ENCODE data around the gene CD46. TPM values are rescaled to one million over a fixed set of nuclear protein-coding genes. Genes with fewer than 3 reads are reported as not detected.

CD46 gene
- total and polyA plus RNA-seq, 9 donors = 78.8 to 165 (median 121) TPM

DNA sequence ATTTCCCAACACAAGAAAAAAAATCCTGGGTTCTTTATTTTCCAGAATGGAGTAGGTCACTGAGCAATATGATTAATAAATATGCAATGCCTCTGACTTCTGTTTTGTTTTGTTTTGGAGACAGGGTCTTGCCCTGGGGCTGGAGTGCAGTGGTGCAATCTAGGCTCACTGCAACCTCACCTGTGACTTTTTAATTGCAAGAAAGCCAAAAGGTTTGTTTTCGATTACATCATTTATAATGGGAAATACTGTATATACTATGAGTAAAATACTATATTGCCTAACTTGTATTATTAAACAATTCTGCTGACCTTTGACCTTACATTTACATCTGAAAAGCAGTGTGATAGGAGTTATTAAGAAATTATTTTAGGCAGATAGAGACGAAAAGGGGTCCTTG is 11.6 kb upstream of the CD46 start:
- Histone ChIP-seq H3K36me3 (no peaks in the 10 kb centered on the region), H3K27me3 (no peaks in the 10 kb centered on the region), H3K4me3 (no peak overlapping the region), H3K9me3 (no peaks in the 10 kb centered on the region), H3K27ac (no peak overlapping the region), H3K4me1 (ENCODE audit: insufficient read depth) (no peaks in the 10 kb centered on the region)
- no peak for TF ChIP-seq POLR2A (IDR thresholded peaks at IDR 0.05)
- no peak for TF ChIP-seq EP300 (IDR thresholded peaks at IDR 0.05)
- TF ChIP-seq, protein P1, sequence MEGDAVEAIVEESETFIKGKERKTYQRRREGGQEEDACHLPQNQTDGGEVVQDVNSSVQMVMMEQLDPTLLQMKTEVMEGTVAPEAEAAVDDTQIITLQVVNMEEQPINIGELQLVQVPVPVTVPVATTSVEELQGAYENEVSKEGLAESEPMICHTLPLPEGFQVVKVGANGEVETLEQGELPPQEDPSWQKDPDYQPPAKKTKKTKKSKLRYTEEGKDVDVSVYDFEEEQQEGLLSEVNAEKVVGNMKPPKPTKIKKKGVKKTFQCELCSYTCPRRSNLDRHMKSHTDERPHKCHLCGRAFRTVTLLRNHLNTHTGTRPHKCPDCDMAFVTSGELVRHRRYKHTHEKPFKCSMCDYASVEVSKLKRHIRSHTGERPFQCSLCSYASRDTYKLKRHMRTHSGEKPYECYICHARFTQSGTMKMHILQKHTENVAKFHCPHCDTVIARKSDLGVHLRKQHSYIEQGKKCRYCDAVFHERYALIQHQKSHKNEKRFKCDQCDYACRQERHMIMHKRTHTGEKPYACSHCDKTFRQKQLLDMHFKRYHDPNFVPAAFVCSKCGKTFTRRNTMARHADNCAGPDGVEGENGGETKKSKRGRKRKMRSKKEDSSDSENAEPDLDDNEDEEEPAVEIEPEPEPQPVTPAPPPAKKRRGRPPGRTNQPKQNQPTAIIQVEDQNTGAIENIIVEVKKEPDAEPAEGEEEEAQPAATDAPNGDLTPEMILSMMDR (IDR thresholded peaks at IDR 0.05) = no peak
- intact Hi-C loops (cut with DNase I) = no loop called here
- DNase-seq = no peak
- 73 to 80% (median 76%) methylated on average over 2 of the region's 2 CpGs for WGBS, 3 donors

DNA sequence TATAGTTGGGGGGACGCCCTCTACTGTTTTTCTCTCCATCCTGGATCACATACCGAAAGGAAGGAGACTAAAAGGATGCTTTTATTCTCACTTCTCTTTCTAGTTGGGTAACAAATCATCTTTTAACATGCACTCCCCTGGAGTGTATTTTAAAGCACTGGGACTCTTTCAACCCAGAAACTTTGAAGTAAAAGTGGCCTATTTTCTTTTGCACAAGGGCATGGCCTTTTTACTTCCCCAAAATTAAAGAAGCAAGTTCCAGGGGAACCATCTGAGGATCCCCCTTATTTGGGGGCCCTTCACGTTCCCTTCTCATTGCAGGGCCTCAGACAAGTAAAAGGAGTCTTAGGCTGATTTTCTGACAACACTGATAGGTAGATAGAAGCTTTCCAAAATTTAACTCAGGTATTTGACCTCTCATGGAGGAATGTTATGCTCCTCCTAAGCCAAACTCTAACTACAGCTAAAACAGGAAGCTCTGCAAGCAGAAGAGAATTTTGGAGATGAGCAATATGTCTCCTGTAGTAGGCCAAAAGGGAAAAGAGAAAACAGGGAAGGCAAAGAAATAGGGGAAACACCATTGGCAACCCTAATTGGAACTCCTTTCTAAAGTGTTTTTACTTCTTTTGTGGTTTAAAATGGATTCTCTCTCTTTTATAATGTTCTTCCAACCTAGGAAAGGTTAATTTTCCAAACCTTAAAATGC is 8.9 kb upstream of the CD46 start:
- intact Hi-C loops (cut with DNase I) = no loop called here
- no peak overlapping the region for H3K4me3 ChIP-seq
- H3K27ac ChIP-seq = no peak overlapping the region
- H3K9me3 ChIP-seq = no peaks in the 10 kb centered on the region
- whole genome bisulfite sequencing, 3 donors = 86 to 97% (median 92%) methylated on average over 3 of the region's 3 CpGs
- no peak for DNase-seq
- H3K36me3 ChIP-seq = no peaks in the 10 kb centered on the region
- no peaks in the 10 kb centered on the region for H3K27me3 ChIP-seq
- TF ChIP-seq, protein P1 (IDR thresholded peaks at IDR 0.05) = no peak
- no peak for TF ChIP-seq POLR2A (IDR thresholded peaks at IDR 0.05)
- TF ChIP-seq EP300 (IDR thresholded peaks at IDR 0.05) = no peak
- no peaks in the 10 kb centered on the region for H3K4me1 ChIP-seq (ENCODE audit: insufficient read depth)

DNA sequence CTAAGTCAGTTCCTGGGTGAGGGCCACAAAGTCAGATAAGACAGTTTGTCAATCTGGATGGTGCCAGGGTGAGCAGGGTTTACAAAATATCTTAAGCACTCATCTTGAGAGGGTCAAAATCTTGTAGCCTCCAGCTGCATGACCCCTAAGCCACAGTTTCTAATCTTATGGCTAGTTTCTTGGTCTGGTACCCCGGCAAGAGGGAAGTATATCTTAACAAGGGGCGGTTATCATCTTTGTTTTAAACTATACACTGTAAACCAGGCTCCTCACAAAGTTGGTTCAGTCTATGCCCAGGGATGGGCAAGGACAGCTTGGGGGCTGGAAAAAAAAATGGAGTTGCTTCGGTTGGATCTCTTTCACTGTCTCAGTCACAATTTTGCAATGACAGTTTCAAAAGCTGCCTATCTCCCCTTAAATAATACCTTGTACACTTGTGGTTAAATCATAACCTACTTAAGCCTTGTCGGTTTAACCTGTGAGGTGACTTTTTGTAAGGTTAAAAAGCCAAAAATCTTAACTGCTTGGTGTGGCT is 7.8 kb upstream of the CD46 start:
- Histone ChIP-seq H3K27ac (no peak overlapping the region), H3K9me3 (no peaks in the 10 kb centered on the region), H3K4me3 (no peak overlapping the region), H3K27me3 (no peaks in the 10 kb centered on the region), H3K4me1 (ENCODE audit: insufficient read depth) (no peaks in the 10 kb centered on the region), H3K36me3 (no peaks in the 10 kb centered on the region)
- intact Hi-C loops (cut with DNase I) = no loop called here
- DNase-seq = no peak
- 90 to 93% (median 91%) methylated on average over 4 of the region's 4 CpGs for WGBS, 3 donors
- TF ChIP-seq, protein P1 (IDR thresholded peaks at IDR 0.05) = no peak
- TF ChIP-seq EP300 (IDR thresholded peaks at IDR 0.05) (no peak), POLR2A (IDR thresholded peaks at IDR 0.05) (no peak)

DNA sequence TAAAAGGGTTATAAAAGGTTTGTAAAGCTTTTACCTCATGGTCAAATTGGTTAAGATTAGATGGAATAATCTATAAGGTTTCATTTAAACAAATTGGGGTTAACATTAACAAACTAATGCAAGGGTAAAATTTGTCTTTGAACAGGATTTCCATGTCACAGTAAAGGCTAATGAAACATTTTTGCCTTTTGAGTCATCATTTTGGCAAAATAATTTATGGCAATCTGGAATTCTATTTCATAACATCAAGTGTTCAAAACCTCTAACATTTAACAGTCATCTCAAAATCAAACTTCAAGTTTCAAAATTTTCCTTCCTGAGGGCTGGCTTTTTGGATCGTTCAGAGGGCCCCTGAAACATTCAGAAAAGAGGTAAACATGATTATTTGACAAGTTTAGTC is 6.6 kb upstream of the CD46 start:
- Histone ChIP-seq H3K4me3 (no peak overlapping the region), H3K27ac (no peak overlapping the region), H3K27me3 (no peaks in the 10 kb centered on the region), H3K9me3 (no peaks in the 10 kb centered on the region), H3K36me3 (no peaks in the 10 kb centered on the region), H3K4me1 (ENCODE audit: insufficient read depth) (no peaks in the 10 kb centered on the region)
- WGBS, 3 donors = 43 to 63% (median 59%) methylated on average over 1 of the region's 1 CpG
- TF ChIP-seq EP300 (IDR thresholded peaks at IDR 0.05) (no peak), POLR2A (IDR thresholded peaks at IDR 0.05) (no peak)
- TF ChIP-seq, protein P1 (IDR thresholded peaks at IDR 0.05) = no peak
- intact Hi-C loops (cut with DNase I) = no loop called here
- no peak for DNase-seq

All from ovary (tissue), 9 donors.